ENCODE results near the gene LAMA3. TPM values are rescaled to one million over a fixed set of nuclear protein-coding genes. Genes with fewer than 3 reads are reported as not detected.

Gene LAMA3
- total RNA-seq, 6 experiments from 2014 or later = 1.3 to 5.0 (median 3.0) TPM

DNA sequence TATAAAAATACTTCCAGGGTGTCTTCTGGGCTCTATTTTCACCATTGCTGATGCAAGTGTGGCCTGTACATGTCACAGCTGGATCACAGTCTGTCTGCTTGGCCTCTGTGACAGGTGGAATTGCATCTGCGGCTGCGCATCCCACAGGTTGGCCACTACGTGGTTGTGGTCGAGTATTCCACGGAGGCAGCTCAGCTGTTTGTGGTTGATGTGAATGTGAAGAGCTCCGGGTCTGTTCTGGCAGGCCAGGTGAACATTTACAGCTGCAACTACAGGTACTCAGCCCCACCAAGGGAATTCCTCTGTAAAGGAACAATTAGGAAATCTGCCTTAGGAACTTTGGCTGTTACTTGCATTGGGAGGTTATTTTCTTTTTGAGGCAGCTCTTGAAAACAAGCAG, 144.5 kb downstream of the LAMA3 start:
- no peak overlapping the region for H3K27ac ChIP-seq

DNA sequence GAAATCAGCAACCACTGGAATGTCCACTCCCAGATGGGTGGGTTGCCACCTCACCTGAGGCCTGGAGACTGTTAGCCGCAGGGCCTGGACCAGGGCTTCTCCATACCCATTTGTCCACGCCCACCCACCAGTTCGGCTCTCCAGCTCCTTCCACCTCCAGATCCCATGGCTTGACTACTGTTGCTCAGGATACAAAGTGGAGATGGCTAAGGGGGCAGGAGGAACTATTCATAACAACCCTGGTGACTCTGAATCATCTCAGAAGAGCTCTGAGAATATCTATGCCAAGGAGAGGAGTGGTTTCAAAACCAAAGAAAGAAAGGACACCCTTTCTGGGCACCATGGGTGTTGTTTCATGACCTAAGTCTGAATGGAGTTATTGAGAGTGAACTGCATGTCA, 145.8 kb downstream of the LAMA3 start:
- TF ChIP-seq, protein P1, sequence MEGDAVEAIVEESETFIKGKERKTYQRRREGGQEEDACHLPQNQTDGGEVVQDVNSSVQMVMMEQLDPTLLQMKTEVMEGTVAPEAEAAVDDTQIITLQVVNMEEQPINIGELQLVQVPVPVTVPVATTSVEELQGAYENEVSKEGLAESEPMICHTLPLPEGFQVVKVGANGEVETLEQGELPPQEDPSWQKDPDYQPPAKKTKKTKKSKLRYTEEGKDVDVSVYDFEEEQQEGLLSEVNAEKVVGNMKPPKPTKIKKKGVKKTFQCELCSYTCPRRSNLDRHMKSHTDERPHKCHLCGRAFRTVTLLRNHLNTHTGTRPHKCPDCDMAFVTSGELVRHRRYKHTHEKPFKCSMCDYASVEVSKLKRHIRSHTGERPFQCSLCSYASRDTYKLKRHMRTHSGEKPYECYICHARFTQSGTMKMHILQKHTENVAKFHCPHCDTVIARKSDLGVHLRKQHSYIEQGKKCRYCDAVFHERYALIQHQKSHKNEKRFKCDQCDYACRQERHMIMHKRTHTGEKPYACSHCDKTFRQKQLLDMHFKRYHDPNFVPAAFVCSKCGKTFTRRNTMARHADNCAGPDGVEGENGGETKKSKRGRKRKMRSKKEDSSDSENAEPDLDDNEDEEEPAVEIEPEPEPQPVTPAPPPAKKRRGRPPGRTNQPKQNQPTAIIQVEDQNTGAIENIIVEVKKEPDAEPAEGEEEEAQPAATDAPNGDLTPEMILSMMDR (IDR thresholded peaks at IDR 0.05) = no peak
- no peak for TF ChIP-seq POLR2A (IDR thresholded peaks at IDR 0.05)
- intact Hi-C loops (cut with DNase I) = no loop called here
- no peak for ATAC-seq
- Histone ChIP-seq H3K9me3 (no peaks in the 10 kb centered on the region), H3K27me3 (no peaks in the 10 kb centered on the region), H3K36me3 (no peaks in the 10 kb centered on the region), H3K4me3 (no peak overlapping the region), H3K27ac (no peak overlapping the region), H3K4me1 (no peaks in the 10 kb centered on the region)
- 94% methylated on average over 3 of the region's 3 CpGs for WGBS (ENCODE audit: insufficient coverage, low coverage, low lambda C conversion rate, missing lambda C conversion rate)
- DNase-seq = no peak

More for the DNA sequence above, 144.5 kb downstream of the LAMA3 start:
- Histone ChIP-seq H3K4me3 (no peak overlapping the region), H3K4me1 (no peaks in the 10 kb centered on the region), H3K36me3 (no peaks in the 10 kb centered on the region), H3K9me3 (no peaks in the 10 kb centered on the region), H3K27me3 (no peaks in the 10 kb centered on the region)
- intact Hi-C loops (cut with DNase I) = no loop called here
- TF ChIP-seq POLR2A (IDR thresholded peaks at IDR 0.05) = no peak
- TF ChIP-seq, protein P1 (IDR thresholded peaks at IDR 0.05) = no peak
- 93% methylated on average over 3 of the region's 6 CpGs for WGBS (ENCODE audit: insufficient coverage, low coverage, low lambda C conversion rate, missing lambda C conversion rate)
- DNase-seq (no peak), ATAC-seq (no peak)

DNA sequence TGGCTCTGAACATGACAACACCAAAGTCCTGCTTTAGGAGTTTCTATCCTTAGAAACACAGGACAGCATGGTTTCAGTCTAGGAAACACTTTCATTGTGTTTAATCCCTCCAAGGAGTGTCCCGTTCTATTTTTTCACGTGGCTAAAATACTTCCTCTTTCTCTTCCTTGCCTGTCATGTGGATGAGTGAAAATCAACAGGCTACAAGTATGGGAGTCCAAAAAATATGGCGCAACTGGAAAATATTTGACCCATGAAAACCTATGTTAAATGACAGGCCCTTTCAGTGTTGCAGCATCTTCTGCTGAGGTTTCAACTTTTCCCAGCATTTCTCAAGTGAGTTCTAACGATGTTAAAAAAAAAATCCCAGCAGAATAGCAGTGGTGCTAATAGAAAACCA, 146.3 kb downstream of the LAMA3 start:
- ATAC-seq (peak in 1 of 4 donors; percentile 37), DNase-seq (no peak)
- Histone ChIP-seq H3K9me3 (no peaks in the 10 kb centered on the region), H3K4me3 (no peak overlapping the region), H3K27me3 (no peaks in the 10 kb centered on the region), H3K4me1 (no peaks in the 10 kb centered on the region), H3K27ac (no peak overlapping the region), H3K36me3 (no peaks in the 10 kb centered on the region)
- WGBS (ENCODE audit: insufficient coverage, low coverage, low lambda C conversion rate, missing lambda C conversion rate) = 49% methylated on average over 4 of the region's 4 CpGs
- TF ChIP-seq POLR2A (IDR thresholded peaks at IDR 0.05) = no peak
- TF ChIP-seq, protein P1 (IDR thresholded peaks at IDR 0.05) = no peak
- intact Hi-C loops (cut with DNase I) = no loop called here

DNA sequence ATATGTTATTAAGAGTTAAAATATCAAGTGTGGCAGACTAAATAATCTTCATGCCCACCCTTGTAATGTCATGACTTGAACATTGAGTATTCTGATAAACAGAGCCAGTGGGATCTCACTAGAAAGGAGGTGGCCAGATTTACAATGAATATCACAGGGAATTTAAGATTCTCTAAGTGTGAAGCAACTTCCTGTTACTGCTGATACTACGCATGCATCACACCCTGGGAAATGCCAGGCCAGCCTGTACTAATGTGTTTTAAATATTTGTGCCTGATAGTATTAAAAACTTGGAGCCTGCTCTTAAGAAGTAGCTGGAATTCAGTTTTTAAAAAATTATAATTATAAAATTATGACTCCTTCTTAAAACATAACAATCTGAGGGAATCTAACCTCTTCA, 148.3 kb downstream of the LAMA3 start:
- Histone ChIP-seq H3K27ac (no peak overlapping the region), H3K4me3 (no peak overlapping the region), H3K9me3 (no peaks in the 10 kb centered on the region), H3K27me3 (no peaks in the 10 kb centered on the region), H3K4me1 (no peaks in the 10 kb centered on the region), H3K36me3 (no peaks in the 10 kb centered on the region)
- TF ChIP-seq, protein P1 (IDR thresholded peaks at IDR 0.05) = no peak
- no peak for TF ChIP-seq POLR2A (IDR thresholded peaks at IDR 0.05)
- intact Hi-C loops (cut with DNase I) = no loop called here
- ATAC-seq (no peak), DNase-seq (no peak)
- WGBS (ENCODE audit: insufficient coverage, low coverage, low lambda C conversion rate, missing lambda C conversion rate) = 50% methylated on average over 1 of the region's 1 CpG

DNA sequence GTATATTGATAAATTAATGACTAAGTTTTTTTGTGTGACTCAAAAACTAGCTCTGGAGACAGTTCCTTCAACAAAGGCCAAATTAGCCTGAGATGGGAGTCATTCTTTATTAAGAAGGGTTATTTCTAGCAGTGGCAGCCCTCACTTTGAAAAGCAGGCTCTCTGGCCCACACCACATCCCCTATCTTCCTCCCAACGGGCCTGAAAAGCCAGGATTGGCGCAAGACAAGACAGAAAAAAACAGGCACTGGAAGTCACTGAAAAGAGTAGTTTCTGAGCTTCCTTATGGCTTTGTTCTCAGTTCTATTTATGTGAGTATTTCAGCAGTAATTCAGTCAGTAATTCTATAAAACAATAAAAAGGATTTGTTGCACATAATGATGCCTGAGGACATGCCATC, 149.0 kb downstream of the LAMA3 start:
- intact Hi-C loops (cut with DNase I) = no loop called here
- TF ChIP-seq, protein P1 (IDR thresholded peaks at IDR 0.05) = no peak
- H3K4me1 ChIP-seq = no peaks in the 10 kb centered on the region
- no peak for DNase-seq
- no peaks in the 10 kb centered on the region for H3K27me3 ChIP-seq
- no peak for ATAC-seq
- H3K27ac ChIP-seq = no peak overlapping the region
- H3K36me3 ChIP-seq = no peaks in the 10 kb centered on the region
- H3K4me3 ChIP-seq = no peak overlapping the region
- no peaks in the 10 kb centered on the region for H3K9me3 ChIP-seq
- WGBS (ENCODE audit: insufficient coverage, low coverage, low lambda C conversion rate, missing lambda C conversion rate) = 43% methylated on average over 2 of the region's 2 CpGs

Data from right lobe of liver (tissue), 6 donors.